Dedifferentiated amniotic fluid mesenchymal stem cell (primary cell): ENCODE data around the gene BBS5.
"Not testable (repeated sequence)": the region's sequence is repeated elsewhere in the genome, so short reads cannot be mapped to it uniquely, and the experiment has no call there.

Experiments used
- DNase-seq: peaks from one replicate; pipeline ENCODE4 v3.0.0-alpha.2; 2016; ENCODE audit errors: extremely low spot score

BBS5 gene

GRCh38 chr2:169479257-169480078, at the start of gene BBS5:
BBS5 (plus strand) TSS chr2:169479494; CDS start chr2:169479554, 60 bp downstream.
- peak; percentile 78 for DNase-seq

GRCh38 chr2:169431772-169432171, 47.5 kb upstream of the BBS5 start:
- DNase-seq: not testable (repeated sequence)

- not testable (repeated sequence) for DNase-seq
Observed at GRCh38 chr2:169434236-169434635, 45.1 kb upstream of the BBS5 start.

GRCh38 chr2:169438466-169439072, 40.7 kb upstream of the BBS5 start:
- no peak for DNase-seq

- DNase-seq: no peak
Observed at GRCh38 chr2:169439900-169440299, 39.4 kb upstream of the BBS5 start.

GRCh38 chr2:169446452-169446851, 32.8 kb upstream of the BBS5 start:
- no peak for DNase-seq

- DNase-seq: no peak
Observed at GRCh38 chr2:169448316-169448715, 31.0 kb upstream of the BBS5 start.

- no peak for DNase-seq
Observed at GRCh38 chr2:169448865-169449264, 30.4 kb upstream of the BBS5 start.

GRCh38 chr2:169452080-169452479, 27.2 kb upstream of the BBS5 start:
- DNase-seq: peak; percentile 49

GRCh38 chr2:169453044-169453443, 26.2 kb upstream of the BBS5 start:
- DNase-seq: not testable (repeated sequence)

GRCh38 chr2:169461143-169461542, 18.2 kb upstream of the BBS5 start:
- DNase-seq: no peak

- peak; percentile 86 for DNase-seq
Observed at GRCh38 chr2:169462896-169463695, 16.2 kb upstream of the BBS5 start.

- DNase-seq: no peak
Observed at GRCh38 chr2:169464466-169464865, 14.8 kb upstream of the BBS5 start.

GRCh38 chr2:169464882-169465281, 14.4 kb upstream of the BBS5 start:
- DNase-seq: no peak

GRCh38 chr2:169468841-169469240, 10.5 kb upstream of the BBS5 start:
- DNase-seq: no peak

GRCh38 chr2:169469952-169470572, 9.2 kb upstream of the BBS5 start:
- no peak for DNase-seq

- DNase-seq: no peak
Observed at GRCh38 chr2:169472249-169472648, 7.0 kb upstream of the BBS5 start.

- no peak for DNase-seq
Observed at GRCh38 chr2:169476459-169476858, 2.8 kb upstream of the BBS5 start.

GRCh38 chr2:169478339-169478738, 955 bp upstream of the BBS5 start:
- DNase-seq: no peak

- DNase-seq: no peak
Observed at GRCh38 chr2:169478745-169479256, 493 bp upstream of the BBS5 start.

- DNase-seq: no peak
Observed at GRCh38 chr2:169480079-169480465, 778 bp downstream of the BBS5 start.

- no peak for DNase-seq
Observed at GRCh38 chr2:169485650-169486138, 6.4 kb downstream of the BBS5 start.
